ENCODE data around the gene LEKR1.
"Not testable (repeated sequence)": the region's sequence is repeated elsewhere in the genome, so short reads cannot be mapped to it uniquely, and the experiment has no call there.

The LEKR1 gene

DNA sequence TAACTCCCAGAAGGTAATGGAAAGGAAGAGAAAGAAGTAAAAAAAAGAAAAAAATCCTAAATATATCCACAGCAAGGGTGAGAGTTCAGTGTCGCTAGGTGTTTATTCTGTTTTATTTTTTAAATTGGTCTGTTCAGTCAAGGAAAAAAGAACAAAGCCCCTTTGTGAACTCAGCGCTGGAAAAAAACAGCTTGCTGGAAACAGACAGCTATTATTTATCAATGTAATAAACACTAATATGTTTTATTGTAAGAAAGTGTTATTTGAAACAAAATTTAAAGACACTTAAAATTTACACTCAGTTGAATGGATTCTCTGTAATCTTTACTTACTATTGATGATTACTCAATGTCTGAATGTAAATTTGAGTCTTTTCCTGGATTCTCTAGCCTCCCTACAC lies 32.3 kb upstream of the LEKR1 start:
- H3K4me3 ChIP-seq (ENCODE audit: insufficient read length, low read depth): no peak overlapping the region
- DNase-seq (ENCODE audit: low read depth, low spot score): no peak
- H3K27me3 ChIP-seq (ENCODE audit: insufficient read depth, insufficient read length): no peaks in the 10 kb centered on the region
- TF ChIP-seq YY1 (IDR thresholded peaks at IDR 0.05; ENCODE audit: insufficient read depth, insufficient read length) (no peak), SUZ12 (IDR thresholded peaks at IDR 0.05; ENCODE audit: extremely low read depth, insufficient read depth, insufficient read length) (no peak), ZNF274 (IDR thresholded peaks at IDR 0.05; ENCODE audit: low read depth, low read length) (no peak)
- H3K9ac ChIP-seq (ENCODE audit: insufficient read length, low read depth): no peak overlapping the region
- H3K36me3 ChIP-seq (ENCODE audit: insufficient read depth, insufficient read length, low read length): no peaks in the 10 kb centered on the region
- H3K9me3 ChIP-seq (ENCODE audit: insufficient read depth, low read length): no peaks in the 10 kb centered on the region
- no peaks in the 10 kb centered on the region for H3K4me1 ChIP-seq (ENCODE audit: insufficient read depth, insufficient read length)

DNA sequence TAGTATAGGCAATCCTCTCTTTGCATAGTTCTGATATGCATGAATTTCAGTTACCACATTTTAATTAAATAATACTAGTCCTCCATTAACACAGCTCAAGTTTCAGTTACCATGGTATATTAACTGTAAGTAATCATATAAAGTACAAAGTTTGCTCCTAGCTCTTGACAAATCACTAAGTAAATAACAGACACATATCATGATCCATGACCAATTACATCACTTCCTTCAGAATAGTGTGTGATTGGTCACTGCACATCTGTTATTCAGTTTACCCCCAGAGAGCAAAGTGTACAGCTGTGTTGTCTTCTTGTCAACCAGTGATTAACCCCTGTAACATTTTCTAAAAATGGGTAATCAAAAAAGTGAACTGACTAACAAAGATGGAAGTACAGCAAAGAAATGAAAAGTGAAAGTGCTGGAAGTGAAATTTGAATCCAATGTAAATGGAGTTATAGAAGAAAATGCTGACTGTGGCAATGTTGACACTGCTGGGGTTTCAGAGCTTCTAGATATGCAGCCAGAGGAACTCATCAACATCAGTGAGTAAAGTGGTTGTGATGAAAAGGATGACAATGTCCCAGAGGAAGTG lies 30.2 kb upstream of the LEKR1 start:
- Histone ChIP-seq H3K36me3 (ENCODE audit: insufficient read depth, insufficient read length, low read length) (no peaks in the 10 kb centered on the region), H3K27me3 (ENCODE audit: insufficient read depth, insufficient read length) (no peaks in the 10 kb centered on the region), H3K9ac (ENCODE audit: insufficient read length, low read depth) (no peak overlapping the region), H3K4me3 (ENCODE audit: insufficient read length, low read depth) (no peak overlapping the region), H3K9me3 (ENCODE audit: insufficient read depth, low read length) (no peaks in the 10 kb centered on the region; the same call in 1 of the 2 replicates), H3K4me1 (ENCODE audit: insufficient read depth, insufficient read length) (no peaks in the 10 kb centered on the region)
- no peak for DNase-seq (ENCODE audit: low read depth, low spot score)
- TF ChIP-seq SUZ12 (IDR thresholded peaks at IDR 0.05; ENCODE audit: extremely low read depth, insufficient read depth, insufficient read length) (no peak), YY1 (IDR thresholded peaks at IDR 0.05; ENCODE audit: insufficient read depth, insufficient read length) (no peak), ZNF274 (IDR thresholded peaks at IDR 0.05; ENCODE audit: low read depth, low read length) (no peak)

DNA sequence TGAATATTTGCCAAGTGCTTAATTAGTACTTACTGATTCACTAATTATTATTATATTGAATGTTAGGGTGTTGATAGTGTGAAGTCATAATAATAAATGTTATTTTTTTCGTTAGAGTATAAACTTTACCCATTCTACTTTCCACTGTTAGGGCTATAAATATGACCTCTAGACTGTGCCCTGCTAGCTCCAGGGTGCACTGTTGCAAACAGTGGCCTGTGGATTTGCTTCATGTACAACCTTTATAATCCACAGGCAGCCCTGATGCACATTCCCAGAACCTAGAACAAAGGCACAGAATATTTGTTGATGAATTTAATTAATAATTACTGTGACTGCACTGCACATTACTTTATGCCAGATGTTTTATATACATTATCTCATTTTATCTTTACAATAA lies 28.8 kb upstream of the LEKR1 start:
- Histone ChIP-seq H3K27me3 (ENCODE audit: insufficient read depth, insufficient read length) (no peaks in the 10 kb centered on the region), H3K9me3 (ENCODE audit: insufficient read depth, low read length) (no peaks in the 10 kb centered on the region; the same call in 1 of the 2 replicates), H3K4me1 (ENCODE audit: insufficient read depth, insufficient read length) (no peaks in the 10 kb centered on the region), H3K4me3 (ENCODE audit: insufficient read length, low read depth) (no peak overlapping the region), H3K9ac (ENCODE audit: insufficient read length, low read depth) (no peak overlapping the region), H3K36me3 (ENCODE audit: insufficient read depth, insufficient read length, low read length) (no peaks in the 10 kb centered on the region)
- TF ChIP-seq SUZ12 (IDR thresholded peaks at IDR 0.05; ENCODE audit: extremely low read depth, insufficient read depth, insufficient read length) (no peak), YY1 (IDR thresholded peaks at IDR 0.05; ENCODE audit: insufficient read depth, insufficient read length) (no peak), ZNF274 (IDR thresholded peaks at IDR 0.05; ENCODE audit: low read depth, low read length) (no peak)
- DNase-seq (ENCODE audit: low read depth, low spot score): no peak

DNA sequence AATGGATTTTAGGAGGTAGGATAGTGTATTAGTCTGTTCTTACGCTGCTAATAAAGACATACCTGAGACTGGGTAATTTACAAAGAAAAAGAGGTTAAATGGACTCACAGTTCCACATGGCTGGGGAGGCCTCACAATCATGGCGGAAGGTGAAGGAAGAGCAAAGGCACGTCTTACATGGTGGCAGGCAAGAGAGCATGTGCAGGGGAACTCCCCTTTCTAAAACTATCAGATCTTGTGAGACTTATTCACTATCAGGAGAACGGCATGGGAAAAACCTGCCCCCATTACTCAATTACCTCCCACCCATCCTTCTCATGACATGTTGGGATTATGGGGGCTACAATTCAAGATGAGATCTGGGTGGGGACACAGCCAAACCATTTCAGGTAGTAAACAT lies 25.9 kb upstream of the LEKR1 start:
- H3K9ac ChIP-seq (ENCODE audit: insufficient read length, low read depth); H3K4me1 ChIP-seq (ENCODE audit: insufficient read depth, insufficient read length); H3K27me3 ChIP-seq (ENCODE audit: insufficient read depth, insufficient read length); H3K36me3 ChIP-seq (ENCODE audit: insufficient read depth, insufficient read length, low read length); H3K4me3 ChIP-seq (ENCODE audit: insufficient read length, low read depth); H3K9me3 ChIP-seq (ENCODE audit: insufficient read depth, low read length); DNase-seq (ENCODE audit: low read depth, low spot score): not testable (repeated sequence)

DNA sequence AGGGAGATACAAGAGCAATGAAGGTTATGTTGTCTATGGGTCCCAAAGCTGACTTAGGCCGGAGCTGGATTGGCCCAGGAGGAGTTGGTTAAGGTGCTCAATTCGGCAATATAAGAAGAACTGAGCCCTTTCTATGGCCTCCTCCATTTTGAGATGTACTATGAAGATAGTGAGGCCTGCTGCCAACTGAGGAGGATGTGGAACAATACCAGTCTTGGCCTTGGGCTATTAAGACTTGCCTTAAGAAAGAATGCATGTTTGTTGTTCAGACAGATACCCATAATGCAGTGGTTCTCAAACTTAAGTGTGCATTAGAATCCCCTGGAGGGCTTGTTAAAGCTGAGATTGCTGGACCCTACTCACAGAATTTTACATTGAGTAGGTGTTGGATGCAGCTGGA lies 24.4 kb upstream of the LEKR1 start:
- TF ChIP-seq SUZ12 (IDR thresholded peaks at IDR 0.05; ENCODE audit: extremely low read depth, insufficient read depth, insufficient read length) (no peak), ZNF274 (IDR thresholded peaks at IDR 0.05; ENCODE audit: low read depth, low read length) (no peak), YY1 (IDR thresholded peaks at IDR 0.05; ENCODE audit: insufficient read depth, insufficient read length) (no peak)
- Histone ChIP-seq H3K4me3 (ENCODE audit: insufficient read length, low read depth) (no peak overlapping the region), H3K36me3 (ENCODE audit: insufficient read depth, insufficient read length, low read length) (no peaks in the 10 kb centered on the region), H3K9me3 (ENCODE audit: insufficient read depth, low read length) (peaks cover 9% of the 10 kb centered on the region), H3K9ac (ENCODE audit: insufficient read length, low read depth) (no peak overlapping the region), H3K27me3 (ENCODE audit: insufficient read depth, insufficient read length) (no peaks in the 10 kb centered on the region), H3K4me1 (ENCODE audit: insufficient read depth, insufficient read length) (no peaks in the 10 kb centered on the region)
- no peak for DNase-seq (ENCODE audit: low read depth, low spot score)

DNA sequence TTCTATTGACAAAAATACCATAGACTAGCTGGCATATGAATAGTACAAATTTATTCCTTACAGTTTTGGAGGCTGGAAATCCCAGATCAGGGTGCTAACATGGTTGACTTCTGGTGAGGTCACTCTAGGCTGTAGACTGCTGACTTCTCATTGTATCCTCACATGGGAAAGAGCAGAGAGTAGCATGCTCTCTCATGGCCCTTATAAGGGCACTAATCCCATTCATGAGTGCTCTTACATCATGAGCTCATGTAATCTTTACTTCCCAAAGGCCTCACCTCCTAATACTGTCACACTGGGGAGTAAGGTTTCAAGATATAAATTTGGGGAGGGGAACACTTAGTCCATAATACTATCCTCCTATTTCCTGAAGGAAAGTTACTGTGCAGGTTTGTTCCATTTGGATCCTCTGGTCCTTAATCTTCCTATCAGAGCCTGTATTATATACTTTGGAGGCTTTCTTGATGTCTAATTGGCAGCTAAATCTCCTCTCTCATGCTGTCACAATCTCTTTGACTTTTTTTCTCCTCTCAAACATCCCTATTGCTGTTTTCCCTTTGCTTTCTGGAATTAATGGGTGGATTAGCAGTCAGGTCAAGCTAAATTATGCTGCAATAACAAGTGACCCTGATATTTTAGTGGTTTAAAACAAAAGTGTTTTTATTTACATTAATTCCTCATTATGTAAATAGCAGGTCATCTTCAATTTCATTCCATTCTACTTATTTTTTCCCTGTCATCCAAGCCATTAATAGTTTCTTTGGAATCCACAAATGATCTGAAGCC lies 23.1 kb upstream of the LEKR1 start:
- DNase-seq (ENCODE audit: low read depth, low spot score): no peak
- no peaks in the 10 kb centered on the region for H3K4me1 ChIP-seq (ENCODE audit: insufficient read depth, insufficient read length)

DNA sequence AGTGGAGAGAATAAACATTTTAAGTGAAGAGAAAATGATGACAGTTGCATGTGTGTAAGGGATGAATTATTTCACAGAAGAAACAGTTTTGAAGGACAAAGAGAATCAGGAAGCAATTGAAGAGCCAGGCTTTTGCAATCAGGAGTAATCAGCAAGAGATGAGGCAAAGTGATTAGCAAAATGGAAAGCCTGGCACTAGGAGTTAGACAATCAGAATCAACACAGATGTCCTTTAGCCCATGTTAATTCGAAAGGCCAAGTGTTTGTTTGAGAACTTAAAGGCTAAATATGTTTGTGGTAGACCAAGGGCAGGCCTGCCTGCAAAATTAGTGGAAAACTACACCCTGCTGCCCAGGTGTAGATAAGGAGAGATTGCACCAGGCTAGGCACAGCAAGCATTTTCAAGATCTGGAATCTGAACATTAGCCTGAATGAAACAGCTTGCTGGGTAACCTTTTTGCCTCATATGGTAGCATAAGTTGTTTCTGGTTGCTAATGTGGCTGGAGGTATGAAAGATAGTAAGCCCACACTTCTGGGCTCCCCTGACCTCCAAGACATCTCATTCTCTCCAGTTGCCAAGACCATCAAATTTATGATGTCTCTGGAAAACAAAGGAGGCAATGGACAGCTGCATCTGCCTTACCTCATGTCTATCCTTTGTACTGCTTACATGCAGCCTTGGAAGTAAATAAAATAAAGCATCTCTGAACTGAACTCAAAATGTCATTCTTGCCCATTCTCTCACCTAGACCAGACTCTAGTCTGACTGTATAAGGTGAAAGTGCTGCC lies 22.0 kb upstream of the LEKR1 start:
- Histone ChIP-seq H3K27me3 (ENCODE audit: insufficient read depth, insufficient read length) (no peaks in the 10 kb centered on the region), H3K9ac (ENCODE audit: insufficient read length, low read depth) (no peak overlapping the region), H3K4me1 (ENCODE audit: insufficient read depth, insufficient read length) (no peaks in the 10 kb centered on the region), H3K4me3 (ENCODE audit: insufficient read length, low read depth) (no peak overlapping the region), H3K9me3 (ENCODE audit: insufficient read depth, low read length) (peaks cover 9% of the 10 kb centered on the region), H3K36me3 (ENCODE audit: insufficient read depth, insufficient read length, low read length) (no peaks in the 10 kb centered on the region)
- no peak for TF ChIP-seq ZNF274 (IDR thresholded peaks at IDR 0.05; ENCODE audit: low read depth, low read length)
- no peak for TF ChIP-seq YY1 (IDR thresholded peaks at IDR 0.05; ENCODE audit: insufficient read depth, insufficient read length)
- no peak for TF ChIP-seq SUZ12 (IDR thresholded peaks at IDR 0.05; ENCODE audit: extremely low read depth, insufficient read depth, insufficient read length)
- no peak for DNase-seq (ENCODE audit: low read depth, low spot score)

More for the DNA sequence above, 23.1 kb upstream of the LEKR1 start:
- Histone ChIP-seq H3K9ac (ENCODE audit: insufficient read length, low read depth) (no peak overlapping the region), H3K9me3 (ENCODE audit: insufficient read depth, low read length) (peaks cover 9% of the 10 kb centered on the region), H3K27me3 (ENCODE audit: insufficient read depth, insufficient read length) (no peaks in the 10 kb centered on the region), H3K36me3 (ENCODE audit: insufficient read depth, insufficient read length, low read length) (no peaks in the 10 kb centered on the region), H3K4me3 (ENCODE audit: insufficient read length, low read depth) (no peak overlapping the region)
- no peak for TF ChIP-seq YY1 (IDR thresholded peaks at IDR 0.05; ENCODE audit: insufficient read depth, insufficient read length)
- no peak for TF ChIP-seq ZNF274 (IDR thresholded peaks at IDR 0.05; ENCODE audit: low read depth, low read length)
- TF ChIP-seq SUZ12 (IDR thresholded peaks at IDR 0.05; ENCODE audit: extremely low read depth, insufficient read depth, insufficient read length): no peak
